Measurements from ENCODE around the gene RGL4.

RGL4 gene

GRCh38 chr22:23677701-23677995 is 13.2 kb upstream of the RGL4 start:
- DNase-seq (ENCODE audit: low read depth in 3 of 3, low spot score in 1 of 3) = no peak

GRCh38 chr22:23678133-23678532 is 12.7 kb upstream of the RGL4 start:
- DNase-seq (ENCODE audit: low read depth in 3 of 3, low spot score in 1 of 3) = no peak

GRCh38 chr22:23681026-23681809 is 9.6 kb upstream of the RGL4 start:
- DNase-seq (ENCODE audit: low read depth in 3 of 3, low spot score in 1 of 3) = no peak

- no peak for DNase-seq (ENCODE audit: low read depth in 3 of 3, low spot score in 1 of 3)
These were observed 8.7 kb upstream of the RGL4 start for GRCh38 chr22:23682077-23682476.

- DNase-seq (ENCODE audit: low read depth in 3 of 3, low spot score in 1 of 3) = no peak
These were observed 7.9 kb upstream of the RGL4 start for GRCh38 chr22:23682827-23683355.

GRCh38 chr22:23683545-23683944 is 7.3 kb upstream of the RGL4 start:
- DNase-seq (ENCODE audit: low read depth in 3 of 3, low spot score in 1 of 3) = no peak

GRCh38 chr22:23684026-23684425 is 6.8 kb upstream of the RGL4 start:
- DNase-seq (ENCODE audit: low read depth in 3 of 3, low spot score in 1 of 3) = no peak

- no peak for DNase-seq (ENCODE audit: low read depth in 3 of 3, low spot score in 1 of 3)
These were observed 6.2 kb upstream of the RGL4 start for GRCh38 chr22:23684561-23685031.

GRCh38 chr22:23685205-23685784 is 5.5 kb upstream of the RGL4 start:
- no peak for DNase-seq (ENCODE audit: low read depth in 3 of 3, low spot score in 1 of 3)

GRCh38 chr22:23686416-23687024 is 4.3 kb upstream of the RGL4 start:
- no peak for DNase-seq (ENCODE audit: low read depth in 3 of 3, low spot score in 1 of 3)

- no peak for DNase-seq (ENCODE audit: low read depth in 3 of 3, low spot score in 1 of 3)
These were observed 2.7 kb upstream of the RGL4 start for GRCh38 chr22:23688121-23688520.

- no peak for DNase-seq (ENCODE audit: low read depth in 3 of 3, low spot score in 1 of 3)
These were observed 2.2 kb upstream of the RGL4 start for GRCh38 chr22:23688571-23688970.

GRCh38 chr22:23689414-23689813 is 1.4 kb upstream of the RGL4 start:
- DNase-seq (ENCODE audit: low read depth in 3 of 3, low spot score in 1 of 3) = no peak

GRCh38 chr22:23691748-23692423 is 1.1 kb downstream of the RGL4 start:
- DNase-seq (ENCODE audit: low read depth in 3 of 3, low spot score in 1 of 3) = no peak

- DNase-seq (ENCODE audit: low read depth in 3 of 3, low spot score in 1 of 3) = no peak
These were observed 1.9 kb downstream of the RGL4 start for GRCh38 chr22:23692598-23693291.

GRCh38 chr22:23693979-23694680 is 3.3 kb downstream of the RGL4 start:
- no peak for DNase-seq (ENCODE audit: low read depth in 3 of 3, low spot score in 1 of 3)

GRCh38 chr22:23695141-23695540 is 4.3 kb downstream of the RGL4 start:
- no peak for DNase-seq (ENCODE audit: low read depth in 3 of 3, low spot score in 1 of 3)

GRCh38 chr22:23695571-23696325 is 4.9 kb downstream of the RGL4 start:
- no peak for DNase-seq (ENCODE audit: low read depth in 3 of 3, low spot score in 1 of 3)

- DNase-seq (ENCODE audit: low read depth in 3 of 3, low spot score in 1 of 3) = peak; percentile 42 to 55 (median 50)
These were observed 5.6 kb downstream of the RGL4 start for GRCh38 chr22:23696326-23696851.
